Fibroblast of the aortic adventitia (primary cell): ENCODE data around the gene TNFAIP8L3. TPM values are rescaled to one million over a fixed set of nuclear protein-coding genes. Genes with fewer than 3 reads are reported as not detected.
A peak's percentile ranks its signal among the peaks of the same experiment; 100 is the strongest.

Experiments
- DNase-seq: peaks from one replicate; pipeline ENCODE4 v3.0.0-alpha.2; 2010; ENCODE audit warnings: low read depth
- H3K4me3 ChIP-seq: 2 replicates; pipeline ENCODE4 v1.5.1; 2011; ENCODE audit warnings: low read depth, mild to moderate bottlenecking, control low read depth, low read length, moderate library complexity
- CTCF ChIP-seq: IDR thresholded peaks from 2 replicates; pipeline ENCODE4 v1.5.1; 2011; ENCODE audit warnings: mild to moderate bottlenecking, low read length, control low read depth, inconsistent platforms; ENCODE audit not compliant: insufficient read depth
- total RNA-seq: library from RNA; depleted of rRNA; stranded (reverse); fragments of >200 nt; gene quantifications from 2 replicates; pipeline ENCODE4 v1.2.3, GENCODE V29; 2012; ENCODE audit warnings: low replicate concordance

TNFAIP8L3 gene
- total RNA-seq, 1 donor, result 22.4 TPM

- no peak for DNase-seq
- no peak overlapping the region for H3K4me3 ChIP-seq
- TF ChIP-seq CTCF, result no peak
Observed at GRCh38 chr15:51053571-51053970, 41.1 kb downstream of the TNFAIP8L3 start.

GRCh38 chr15:51051776-51052175 is 42.9 kb downstream of the TNFAIP8L3 start:
- H3K4me3 ChIP-seq, result no peak overlapping the region
- TF ChIP-seq CTCF, result no peak
- peak; percentile 70 for DNase-seq

- TF ChIP-seq CTCF, result no peak
- DNase-seq, result no peak
- no peak overlapping the region for H3K4me3 ChIP-seq
Observed at GRCh38 chr15:51049081-51049480, 45.6 kb downstream of the TNFAIP8L3 start.

- no peak for DNase-seq
- TF ChIP-seq CTCF, result no peak
- no peak overlapping the region for H3K4me3 ChIP-seq
Observed at GRCh38 chr15:51048308-51048707, 46.4 kb downstream of the TNFAIP8L3 start.

- no peak for TF ChIP-seq CTCF
- DNase-seq, result peak; percentile 67
- H3K4me3 ChIP-seq, result no peak overlapping the region
Observed at GRCh38 chr15:51046799-51047449, 47.8 kb downstream of the TNFAIP8L3 start.

GRCh38 chr15:51046016-51046415 is 48.7 kb downstream of the TNFAIP8L3 start:
- H3K4me3 ChIP-seq, result no peak overlapping the region
- TF ChIP-seq CTCF, result no peak
- no peak for DNase-seq
